HepG2 (cell line): ENCODE data around the gene CMTM8. TPM values are rescaled to one million over a fixed set of nuclear protein-coding genes. Genes with fewer than 3 reads are reported as not detected.

ENCODE experiments used
- DDIT3 ChIP-seq: sonication (generic); formaldehyde crosslinking; IDR thresholded peaks from 2 replicates; pipeline ENCODE4 v1.4.0; 2020; ENCODE audit warnings: mild to moderate bottlenecking, missing genetic modification reagents
- E2F5 ChIP-seq: sonication (generic); formaldehyde crosslinking; conservative IDR thresholded peaks from 2 replicates; pipeline ENCODE4 v1.4.0; 2020; ENCODE audit warnings: missing genetic modification reagents
- ELF1 ChIP-seq: sonication (generic); formaldehyde crosslinking; IDR thresholded peaks from 2 replicates; pipeline ENCODE4 v1.4.0; 2020; ENCODE audit warnings: missing genetic modification reagents
- HHEX ChIP-seq: IDR thresholded peaks from 2 replicates; pipeline ENCODE4 v1.6.1; 2016; ENCODE audit warnings: control low read depth
- ISL2 ChIP-seq: sonication (generic); formaldehyde crosslinking; IDR thresholded peaks from 2 replicates; pipeline ENCODE4 v1.5.0; 2020; ENCODE audit warnings: missing genetic modification reagents
- KDM6A ChIP-seq: IDR thresholded peaks from 2 replicates; pipeline ENCODE4 v1.6.1; 2016; ENCODE audit warnings: low read depth
- MNT ChIP-seq: fragments of 450-650 bp; IDR thresholded peaks from 2 replicates; pipeline ENCODE4 v1.6.1; 2016
- MXD3 ChIP-seq: IDR thresholded peaks from 2 replicates; pipeline ENCODE4 v1.6.1; 2016; ENCODE audit warnings: mild to moderate bottlenecking, missing biosample characterization, missing genetic modification reagents
- MYPOP ChIP-seq: sonication (generic); formaldehyde crosslinking; IDR thresholded peaks from 2 replicates; pipeline ENCODE4 v1.8.1; 2023; ENCODE audit warnings: mild to moderate bottlenecking, moderate library complexity, missing genetic modification reagents
- NR0B2 ChIP-seq: sonication (generic); formaldehyde crosslinking; IDR thresholded peaks from 2 replicates; pipeline ENCODE4 v1.4.0; 2020; ENCODE audit warnings: mild to moderate bottlenecking, missing genetic modification reagents
- POLR2A ChIP-seq, 2 experiments: IDR thresholded peaks; 2 replicates each; pipeline ENCODE4 v1.6.1; 2011; ENCODE audit warnings: low read depth in 2 of 2, low read length in 2 of 2, mild to moderate bottlenecking in 1 of 2, moderate library complexity in 1 of 2; ENCODE audit not compliant: insufficient read depth in 1 of 2
- RXRB ChIP-seq: IDR thresholded peaks from 2 replicates; pipeline ENCODE4 v1.6.1; 2016; ENCODE audit warnings: borderline replicate concordance, missing genetic modification reagents, missing compliant biosample characterization
- SATB2 ChIP-seq: sonication (generic); formaldehyde crosslinking; IDR thresholded peaks from 2 replicates; pipeline ENCODE4 v1.5.0; 2020; ENCODE audit warnings: missing genetic modification reagents
- TFAP4 ChIP-seq: sonication (generic); IDR thresholded peaks from 2 replicates; pipeline ENCODE4 v1.6.1; 2016; ENCODE audit warnings: low read depth, borderline replicate concordance
- ZFYVE20 ChIP-seq: sonication (generic); formaldehyde crosslinking; IDR thresholded peaks from 2 replicates; pipeline ENCODE4 v1.8.0; 2023; ENCODE audit warnings: low read depth, mild to moderate bottlenecking, moderate library complexity, missing genetic modification reagents, borderline replicate concordance
- ZMYM3 ChIP-seq: sonication (generic); formaldehyde crosslinking; IDR thresholded peaks from 2 replicates; pipeline ENCODE4 v1.5.1; 2020; ENCODE audit warnings: mild to moderate bottlenecking, missing genetic modification reagents
- ZNF274 ChIP-seq: sonication (generic); formaldehyde crosslinking; IDR thresholded peaks from 2 replicates; pipeline ENCODE4 v1.5.1; 2020; ENCODE audit warnings: mild to moderate bottlenecking, missing genetic modification reagents
- ZNF280B ChIP-seq: sonication (generic); formaldehyde crosslinking; IDR thresholded peaks from 2 replicates; pipeline ENCODE4 v1.5.0; 2020; ENCODE audit warnings: missing genetic modification reagents, mild to moderate bottlenecking, borderline replicate concordance
- ZNF350 ChIP-seq: sonication (generic); formaldehyde crosslinking; IDR thresholded peaks from 2 replicates; pipeline ENCODE4 v1.4.0; 2020; ENCODE audit warnings: mild to moderate bottlenecking, low read depth, missing genetic modification reagents, borderline replicate concordance
- ZNF572 ChIP-seq: sonication (generic); formaldehyde crosslinking; IDR thresholded peaks from 2 replicates; pipeline ENCODE4 v1.5.1; 2020; ENCODE audit warnings: mild to moderate bottlenecking, missing genetic modification reagents
- ZNF652 ChIP-seq: IDR thresholded peaks from 2 replicates; pipeline ENCODE4 v1.6.1; 2016; ENCODE audit warnings: low read depth, borderline replicate concordance
- ZNF747 ChIP-seq: sonication (generic); formaldehyde crosslinking; IDR thresholded peaks from 2 replicates; pipeline ENCODE4 v1.8.1; 2023; ENCODE audit warnings: missing genetic modification reagents, mild to moderate bottlenecking, borderline replicate concordance
- polyA plus RNA-seq, 8 experiments: library from polyadenylated mRNA; depleted of rRNA in 3 of 8; stranded (reverse) in 7 of 8; unstranded in 1 of 8; fragments of >200 nt; fragmentation: Illumina TruSeq in 4 of 8; extraction: Trizol in 4 of 8; gene quantifications; 2 replicates each; pipeline versions ENCODE4 v1.2.1 to v1.2.3, GENCODE V29; 2011 to 2016; ENCODE audit warnings: low read depth in 4 of 8, missing spikeins in 1 of 8, mixed read lengths in 1 of 8; ENCODE audit not compliant: insufficient read depth in 1 of 8
- total RNA-seq, 5 experiments: library from RNA; depleted of rRNA; stranded (reverse); fragments of >200 nt; fragmentation: Illumina TruSeq; extraction: Trizol; gene quantifications; 2 replicates each; pipeline ENCODE4 v1.2.3, GENCODE V29; 2016; ENCODE audit warnings: low read depth in 1 of 5

The CMTM8 gene
- total and polyA plus RNA-seq, 2 of the 13 experiments (the other 11 are each of a cell fraction or from before 2014, with no cell fraction given) = 8.9 to 15.8 TPM

- TF ChIP-seq MNT (no peak), HHEX (no peak), ISL2 (peak; percentile 76; the same call in 1 of the 2 replicates), DDIT3 (CRISPR knock-in tag) (no peak), SATB2 (CRISPR knock-in tag) (no peak), ZNF280B (CRISPR knock-in tag) (no peak; the same call in 1 of the 2 replicates), RXRB (CRISPR knock-in tag) (peak; percentile 71), ZMYM3 (CRISPR knock-in tag) (peak; percentile 83; the same call in 1 of the 2 replicates), MXD3 (CRISPR knock-in tag) (peak; percentile 23; the same call in 1 of the 2 replicates), ZNF572 (CRISPR knock-in tag) (peak; percentile 48; the same call in 1 of the 2 replicates), ZNF747 (peak; percentile 73; the same call in 1 of the 2 replicates), MYPOP (CRISPR knock-in tag) (peak; percentile 92), ZFYVE20 (CRISPR knock-in tag) (no peak), NR0B2 (0 out of 2 replicates have a peak, but pooled peaks have one; percentile 55), E2F5 (no peak), ZNF350 (CRISPR knock-in tag) (peak; percentile 89; the same call in 1 of the 2 replicates), TFAP4 (0 out of 2 replicates have a peak, but pooled peaks have one; percentile 16), ZNF652 (CRISPR knock-in tag) (no peak), ELF1 (CRISPR knock-in tag) (0 out of 2 replicates have a peak, but pooled peaks have one; percentile 37), ZNF274 (CRISPR knock-in tag) (peak; percentile 91), KDM6A (CRISPR knock-in tag) (peak; percentile 31; the same call in 1 of the 2 replicates), POLR2A (IDR thresholded peaks at IDR 0.05; ENCODE audit: insufficient read depth in 1 of 2, low read depth in 2 of 2, low read length in 2 of 2) (no peak; a peak in 1 of 4 replicates)
Observed at GRCh38 chr3:32237670-32238452, 619 bp upstream of the CMTM8 start (continued).
